Measurements from ENCODE around the gene FABP3. TPM values are rescaled to one million over a fixed set of nuclear protein-coding genes. Genes with fewer than 3 reads are reported as not detected.

Gene FABP3
- total RNA-seq, 1 experiment from 2014 or later = 0.40 TPM

DNA sequence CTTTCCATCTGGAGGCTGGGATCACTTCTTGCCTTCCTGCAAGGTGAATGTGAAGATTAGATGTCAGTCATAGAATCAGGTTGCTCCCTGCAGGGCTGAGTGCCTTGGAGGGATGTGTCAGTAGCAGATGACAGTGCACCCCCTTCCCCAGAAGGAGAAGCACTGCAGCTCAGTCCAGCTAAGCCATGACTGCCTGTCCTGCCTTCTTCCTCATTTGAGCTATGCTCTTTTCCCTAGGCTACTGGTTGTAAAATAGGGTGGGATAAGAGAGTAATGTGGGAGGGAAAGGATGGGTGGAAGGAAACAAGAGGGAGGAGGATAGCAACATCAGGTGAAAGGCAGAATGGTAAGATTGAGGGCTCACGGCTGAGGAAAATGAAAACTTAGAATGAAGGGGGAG, 11.1 kb upstream of the FABP3 start:
- peaks cover 34% of the 10 kb centered on the region for H3K4me1 ChIP-seq (ENCODE audit: insufficient read depth, low read length)
- ATAC-seq = no peak

GRCh38 chr1:31382379-31382989, 9.6 kb upstream of the FABP3 start:
- Histone ChIP-seq H3K79me2 (ENCODE audit: low read length) (no peaks in the 10 kb centered on the region), H3K9me3 (ENCODE audit: low read length) (no peaks in the 10 kb centered on the region), H3K36me3 (ENCODE audit: low read depth, low read length) (no peaks in the 10 kb centered on the region), H3K27me3 (ENCODE audit: low read length) (no peaks in the 10 kb centered on the region), H3K4me3 (ENCODE audit: low read length) (no peak overlapping the region), H3K9me2 (replicated peaks; ENCODE audit: low read length) (no peaks in the 10 kb centered on the region), H3K4me2 (ENCODE audit: low read length) (peak overlapping the region; percentile 42), H2AFZ (ENCODE audit: low read length) (no peak overlapping the region), H4K20me1 (ENCODE audit: low read length) (no peaks in the 10 kb centered on the region), H3F3A (ENCODE audit: low read length, unreplicated experiment) (no peaks in the 10 kb centered on the region), H3K4me1 (ENCODE audit: insufficient read depth, low read length) (peaks cover 37% of the 10 kb centered on the region), H3K27ac (ENCODE audit: low read length) (peak overlapping the region; percentile 45), H3K9ac (ENCODE audit: low read length) (no peak overlapping the region)
- ChIA-PET CTCF (no interaction called here), POLR2A (ENCODE audit: unreplicated experiment) (no interaction called here)
- intact Hi-C loops (cut with micrococcal nuclease) = no loop called here
- TF ChIP-seq EZH2 (IDR thresholded peaks at IDR 0.05; ENCODE audit: low read length, unreplicated experiment) (no peak), EZH2phosphoT487 (IDR thresholded peaks at IDR 0.05; ENCODE audit: borderline replicate concordance, low read length) (no peak)
- TF ChIP-seq, protein P1, sequence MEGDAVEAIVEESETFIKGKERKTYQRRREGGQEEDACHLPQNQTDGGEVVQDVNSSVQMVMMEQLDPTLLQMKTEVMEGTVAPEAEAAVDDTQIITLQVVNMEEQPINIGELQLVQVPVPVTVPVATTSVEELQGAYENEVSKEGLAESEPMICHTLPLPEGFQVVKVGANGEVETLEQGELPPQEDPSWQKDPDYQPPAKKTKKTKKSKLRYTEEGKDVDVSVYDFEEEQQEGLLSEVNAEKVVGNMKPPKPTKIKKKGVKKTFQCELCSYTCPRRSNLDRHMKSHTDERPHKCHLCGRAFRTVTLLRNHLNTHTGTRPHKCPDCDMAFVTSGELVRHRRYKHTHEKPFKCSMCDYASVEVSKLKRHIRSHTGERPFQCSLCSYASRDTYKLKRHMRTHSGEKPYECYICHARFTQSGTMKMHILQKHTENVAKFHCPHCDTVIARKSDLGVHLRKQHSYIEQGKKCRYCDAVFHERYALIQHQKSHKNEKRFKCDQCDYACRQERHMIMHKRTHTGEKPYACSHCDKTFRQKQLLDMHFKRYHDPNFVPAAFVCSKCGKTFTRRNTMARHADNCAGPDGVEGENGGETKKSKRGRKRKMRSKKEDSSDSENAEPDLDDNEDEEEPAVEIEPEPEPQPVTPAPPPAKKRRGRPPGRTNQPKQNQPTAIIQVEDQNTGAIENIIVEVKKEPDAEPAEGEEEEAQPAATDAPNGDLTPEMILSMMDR (conservative IDR thresholded peaks at IDR 0.05; ENCODE audit: low read depth, low read length) = no peak
- ATAC-seq = no peak
- no TSS peak for BruUV-seq (replicated peaks)
- DNase-seq = no peak

More for the DNA sequence above, 11.1 kb upstream of the FABP3 start:
- H3K27me3 ChIP-seq (ENCODE audit: low read length) = no peaks in the 10 kb centered on the region
- no peaks in the 10 kb centered on the region for H3K79me2 ChIP-seq (ENCODE audit: low read length)
- H3F3A ChIP-seq (ENCODE audit: low read length, unreplicated experiment) = no peaks in the 10 kb centered on the region
- H2AFZ ChIP-seq (ENCODE audit: low read length) = no peak overlapping the region
- no peak for DNase-seq
- TF ChIP-seq, protein P1 (conservative IDR thresholded peaks at IDR 0.05; ENCODE audit: low read depth, low read length) = no peak
- no peak for TF ChIP-seq EZH2 (IDR thresholded peaks at IDR 0.05; ENCODE audit: low read length, unreplicated experiment)
- TF ChIP-seq EZH2phosphoT487 (IDR thresholded peaks at IDR 0.05; ENCODE audit: borderline replicate concordance, low read length) = no peak
- POLR2A ChIA-PET (ENCODE audit: unreplicated experiment) = no interaction called here
- no peak overlapping the region for H3K27ac ChIP-seq (ENCODE audit: low read length)
- H3K9me2 ChIP-seq (replicated peaks; ENCODE audit: low read length) = no peaks in the 10 kb centered on the region
- H3K4me2 ChIP-seq (ENCODE audit: low read length) = no peak overlapping the region
- H4K20me1 ChIP-seq (ENCODE audit: low read length) = no peaks in the 10 kb centered on the region
- H3K9ac ChIP-seq (ENCODE audit: low read length) = no peak overlapping the region
- H3K9me3 ChIP-seq (ENCODE audit: low read length) = no peaks in the 10 kb centered on the region
- H3K4me3 ChIP-seq (ENCODE audit: low read length) = no peak overlapping the region
- no peaks in the 10 kb centered on the region for H3K36me3 ChIP-seq (ENCODE audit: low read depth, low read length)
- intact Hi-C loops (cut with micrococcal nuclease) = no loop called here
- CTCF ChIA-PET = interaction anchor here (1.0 kb wide), 1 partner anchor 11 kb away, joined by 5 read pairs; no protein-coding TSS in a partner anchor
- no TSS peak for BruUV-seq (replicated peaks)

Data from PC-3 (cell line).